GM12865 (cell line): ENCODE results near the gene KIAA0586.
"Not testable (repeated sequence)": the region's sequence is repeated elsewhere in the genome, so short reads cannot be mapped to it uniquely, and the experiment has no call there.

Source experiments
- DNase-seq: peaks from one replicate; pipeline ENCODE4 v3.0.0; 2010; ENCODE audit warnings: low read depth
- H3K4me3 ChIP-seq: 2 replicates; pipeline ENCODE4 v1.5.1; 2011; ENCODE audit warnings: mild to moderate bottlenecking, low read depth, low read length, control low read depth
- CTCF ChIP-seq: IDR thresholded peaks from 2 replicates; pipeline ENCODE4 v1.5.1; 2011; ENCODE audit warnings: low read length, control low read depth, low read depth, inconsistent platforms; ENCODE audit not compliant: insufficient read depth; ENCODE audit errors: missing control alignments

KIAA0586 gene

GRCh38 chr14:58398895-58399294 is 28.6 kb upstream of the KIAA0586 start:
- no peak overlapping the region for H3K4me3 ChIP-seq
- no peak for TF ChIP-seq CTCF
- DNase-seq = no peak

- DNase-seq = no peak
- no peak overlapping the region for H3K4me3 ChIP-seq
- TF ChIP-seq CTCF = no peak
Measured at GRCh38 chr14:58401587-58401986, 25.9 kb upstream of the KIAA0586 start.

- no peak overlapping the region for H3K4me3 ChIP-seq
- no peak for TF ChIP-seq CTCF
- DNase-seq = no peak
Measured at GRCh38 chr14:58408681-58409215, 18.8 kb upstream of the KIAA0586 start.

GRCh38 chr14:58414845-58415244 is 12.7 kb upstream of the KIAA0586 start:
- TF ChIP-seq CTCF = no peak
- no peak overlapping the region for H3K4me3 ChIP-seq
- no peak for DNase-seq

- DNase-seq = no peak
- TF ChIP-seq CTCF = no peak
- H3K4me3 ChIP-seq = no peak overlapping the region
Measured at GRCh38 chr14:58415636-58416547, 11.6 kb upstream of the KIAA0586 start.

GRCh38 chr14:58416934-58417333 is 10.6 kb upstream of the KIAA0586 start:
- not testable (repeated sequence) for DNase-seq, H3K4me3 ChIP-seq

GRCh38 chr14:58426670-58427280 is 744 bp upstream of the KIAA0586 start:
- H3K4me3 ChIP-seq = peak overlapping the region; percentile 97
- DNase-seq = peak; percentile 79
- no peak for TF ChIP-seq CTCF
